ENCODE results near the gene USH1C.
A peak's percentile ranks its signal among the peaks of the same experiment; 100 is the strongest.

The USH1C gene

GRCh38 chr11:17550450-17551346 is 6.5 kb upstream of the USH1C start:
- Mint-ChIP-seq H3K36me3 (ENCODE audit: low read depth) (peaks cover 11% of the 10 kb centered on the region), H3K27ac (peak overlapping the region; percentile 74), H3K4me1 (peaks cover 71% of the 10 kb centered on the region), H3K4me3 (peak overlapping the region; percentile 35), H3K27me3 (ENCODE audit: low read depth, poor library complexity) (peaks cover 11% of the 10 kb centered on the region), H3K9me3 (no peaks in the 10 kb centered on the region)
- DNase-seq = no peak
- TF ChIP-seq, protein P1, sequence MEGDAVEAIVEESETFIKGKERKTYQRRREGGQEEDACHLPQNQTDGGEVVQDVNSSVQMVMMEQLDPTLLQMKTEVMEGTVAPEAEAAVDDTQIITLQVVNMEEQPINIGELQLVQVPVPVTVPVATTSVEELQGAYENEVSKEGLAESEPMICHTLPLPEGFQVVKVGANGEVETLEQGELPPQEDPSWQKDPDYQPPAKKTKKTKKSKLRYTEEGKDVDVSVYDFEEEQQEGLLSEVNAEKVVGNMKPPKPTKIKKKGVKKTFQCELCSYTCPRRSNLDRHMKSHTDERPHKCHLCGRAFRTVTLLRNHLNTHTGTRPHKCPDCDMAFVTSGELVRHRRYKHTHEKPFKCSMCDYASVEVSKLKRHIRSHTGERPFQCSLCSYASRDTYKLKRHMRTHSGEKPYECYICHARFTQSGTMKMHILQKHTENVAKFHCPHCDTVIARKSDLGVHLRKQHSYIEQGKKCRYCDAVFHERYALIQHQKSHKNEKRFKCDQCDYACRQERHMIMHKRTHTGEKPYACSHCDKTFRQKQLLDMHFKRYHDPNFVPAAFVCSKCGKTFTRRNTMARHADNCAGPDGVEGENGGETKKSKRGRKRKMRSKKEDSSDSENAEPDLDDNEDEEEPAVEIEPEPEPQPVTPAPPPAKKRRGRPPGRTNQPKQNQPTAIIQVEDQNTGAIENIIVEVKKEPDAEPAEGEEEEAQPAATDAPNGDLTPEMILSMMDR (IDR thresholded peaks at IDR 0.05) = no peak

DNA sequence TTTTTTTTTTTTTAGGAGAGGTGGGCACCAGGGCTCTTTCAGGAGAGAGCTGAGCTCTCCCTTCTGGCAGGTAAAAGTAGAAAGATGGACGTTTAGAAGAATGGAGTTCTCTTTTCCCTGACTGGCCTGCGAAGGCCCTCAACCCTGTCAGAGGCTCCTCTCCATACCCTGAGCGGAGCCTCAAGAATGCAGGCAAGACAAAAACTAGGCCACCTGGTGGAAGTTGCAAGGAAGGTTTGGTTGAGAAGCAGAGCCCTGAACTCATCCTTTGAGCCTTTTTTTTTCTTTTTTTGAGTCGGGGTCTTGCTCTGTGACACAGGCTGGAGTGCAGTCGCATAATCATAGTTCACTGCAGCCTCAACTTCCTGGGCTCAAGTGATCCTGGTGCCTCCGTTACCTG is 4.2 kb upstream of the USH1C start:
- TF ChIP-seq, protein P1 (IDR thresholded peaks at IDR 0.05) = no peak
- H3K27ac Mint-ChIP-seq = no peak overlapping the region
- H3K36me3 Mint-ChIP-seq (ENCODE audit: low read depth) = peaks cover 1% of the 10 kb centered on the region
- no peaks in the 10 kb centered on the region for H3K9me3 Mint-ChIP-seq
- peak overlapping the region; percentile 80 for H3K4me3 Mint-ChIP-seq
- peaks cover 18% of the 10 kb centered on the region for H3K27me3 Mint-ChIP-seq (ENCODE audit: low read depth, poor library complexity)
- no peak for DNase-seq
- peaks cover 84% of the 10 kb centered on the region for H3K4me1 Mint-ChIP-seq

- peaks cover 20% of the 10 kb centered on the region for H3K27me3 Mint-ChIP-seq (ENCODE audit: low read depth, poor library complexity)
- no peak overlapping the region for H3K27ac Mint-ChIP-seq
- H3K4me3 Mint-ChIP-seq = peak overlapping the region; percentile 80
- peaks cover 86% of the 10 kb centered on the region for H3K4me1 Mint-ChIP-seq
- DNase-seq = no peak
- TF ChIP-seq, protein P1 (IDR thresholded peaks at IDR 0.05) = no peak
- H3K36me3 Mint-ChIP-seq (ENCODE audit: low read depth) = no peaks in the 10 kb centered on the region
- H3K9me3 Mint-ChIP-seq = no peaks in the 10 kb centered on the region
These were observed 3.7 kb upstream of the USH1C start for GRCh38 chr11:17547932-17548331.

DNA sequence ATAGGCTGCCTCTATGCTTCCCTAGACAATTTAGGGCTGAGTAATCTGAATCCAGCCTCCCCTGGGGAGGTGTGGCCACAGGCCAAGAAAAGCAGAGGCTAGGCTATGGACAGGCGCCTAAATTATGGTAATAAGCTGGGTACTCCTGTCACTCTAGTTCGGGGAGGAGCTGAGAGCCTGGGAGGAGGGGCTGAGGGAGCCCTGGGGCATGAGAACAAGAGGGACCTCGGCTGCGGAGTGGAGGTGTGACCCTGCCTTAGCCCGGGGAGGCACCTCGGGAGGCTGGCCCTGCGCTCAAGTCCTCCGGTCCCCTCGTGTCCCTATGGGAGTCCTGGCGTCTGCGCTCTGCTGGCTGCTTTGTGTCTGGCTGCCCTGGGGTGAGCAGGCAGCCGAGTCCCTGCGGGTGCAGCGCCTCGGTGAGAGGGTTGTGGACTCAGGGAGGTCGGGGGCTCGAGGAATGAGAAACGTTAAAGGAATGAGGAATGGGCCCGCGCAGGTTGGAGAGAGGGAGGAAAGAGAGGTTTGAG is 2.9 kb upstream of the USH1C start, which contains the start of gene OTOG:
OTOG (plus strand) TSS at position 209 of the 527 bp plus-strand sequence; CDS start at position 323, 114 bp downstream.
- Mint-ChIP-seq H3K27me3 (ENCODE audit: low read depth, poor library complexity) (peaks cover 29% of the 10 kb centered on the region), H3K4me1 (peaks cover 89% of the 10 kb centered on the region), H3K36me3 (ENCODE audit: low read depth) (no peaks in the 10 kb centered on the region), H3K9me3 (no peaks in the 10 kb centered on the region), H3K27ac (no peak within 1 kb of the TSS), H3K4me3 (peak within 1 kb of the TSS; percentile 80)
- TF ChIP-seq, protein P1 (IDR thresholded peaks at IDR 0.05) = no peak
- DNase-seq = peak; percentile 76

DNA sequence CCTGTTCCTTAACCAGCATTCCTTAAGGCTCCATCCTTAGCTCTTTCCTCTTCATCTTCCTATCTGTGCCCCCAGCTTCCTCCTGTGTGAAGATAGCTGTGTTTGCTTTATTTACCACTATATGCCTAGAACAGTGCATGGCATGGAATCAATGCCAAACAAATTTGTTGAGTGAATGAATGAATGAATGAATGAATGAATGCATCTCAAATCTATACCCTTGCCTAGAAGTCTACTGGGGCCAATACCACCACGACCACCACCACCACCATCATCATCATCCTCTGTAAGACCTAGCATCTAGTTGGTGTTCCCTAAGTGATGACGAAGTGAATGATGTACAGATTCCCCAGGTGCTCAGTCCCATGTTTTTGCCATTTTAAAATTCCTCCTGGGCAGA is 2.0 kb upstream of the USH1C start:
- Mint-ChIP-seq H3K9me3 (no peaks in the 10 kb centered on the region), H3K27me3 (ENCODE audit: low read depth, poor library complexity) (peaks cover 31% of the 10 kb centered on the region)

More for the DNA sequence above, 2.0 kb upstream of the USH1C start:
- H3K27ac Mint-ChIP-seq = no peak overlapping the region
- no peak overlapping the region for H3K4me3 Mint-ChIP-seq
- no peak for DNase-seq
- no peaks in the 10 kb centered on the region for H3K36me3 Mint-ChIP-seq (ENCODE audit: low read depth)
- peaks cover 89% of the 10 kb centered on the region for H3K4me1 Mint-ChIP-seq
- TF ChIP-seq, protein P1 (IDR thresholded peaks at IDR 0.05) = no peak

All from nephron progenitor cell (in vitro differentiated cells).